ENCODE data around the gene ULK1. TPM values are rescaled to one million over a fixed set of nuclear protein-coding genes. Genes with fewer than 3 reads are reported as not detected.

ULK1 gene
- total RNA-seq, 1 experiment from 2014 or later, result 67.8 TPM

DNA sequence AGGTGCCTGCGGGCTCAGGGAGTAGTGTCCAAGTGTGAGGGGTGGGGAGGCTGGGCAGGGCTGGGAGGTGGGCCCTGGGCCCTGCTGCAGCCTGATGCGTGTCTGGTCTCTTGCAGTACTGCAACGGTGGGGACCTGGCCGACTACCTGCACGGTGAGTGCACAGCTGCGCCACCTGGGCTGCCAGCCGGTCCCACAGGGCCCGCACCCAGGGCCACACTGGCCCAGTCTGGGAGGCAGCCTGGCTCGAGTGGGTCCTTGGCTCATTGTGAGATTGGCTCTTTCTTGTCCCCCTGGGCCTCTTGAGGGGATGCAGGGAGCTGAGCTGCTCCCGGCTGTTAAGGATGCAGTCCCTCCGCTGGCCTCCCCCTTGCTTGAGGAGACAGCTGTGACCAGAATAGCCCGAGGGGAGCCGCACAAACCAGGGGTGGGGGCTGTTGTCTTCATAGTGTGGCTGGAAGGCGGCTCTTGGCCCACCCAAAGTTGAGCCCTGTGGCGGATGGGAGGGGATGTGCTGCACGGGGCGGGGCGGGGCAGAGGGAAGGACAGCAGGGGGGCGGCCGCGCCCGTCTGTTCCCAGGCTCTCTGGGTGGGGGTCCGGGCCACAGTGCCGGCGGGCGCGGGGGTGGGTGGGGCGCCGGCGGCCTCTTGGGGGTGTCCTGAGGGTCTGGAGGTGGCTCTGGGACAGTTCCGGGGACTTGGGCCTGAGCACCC is 13.1 kb downstream of the ULK1 start (continued):
- TF ChIP-seq, protein P1, sequence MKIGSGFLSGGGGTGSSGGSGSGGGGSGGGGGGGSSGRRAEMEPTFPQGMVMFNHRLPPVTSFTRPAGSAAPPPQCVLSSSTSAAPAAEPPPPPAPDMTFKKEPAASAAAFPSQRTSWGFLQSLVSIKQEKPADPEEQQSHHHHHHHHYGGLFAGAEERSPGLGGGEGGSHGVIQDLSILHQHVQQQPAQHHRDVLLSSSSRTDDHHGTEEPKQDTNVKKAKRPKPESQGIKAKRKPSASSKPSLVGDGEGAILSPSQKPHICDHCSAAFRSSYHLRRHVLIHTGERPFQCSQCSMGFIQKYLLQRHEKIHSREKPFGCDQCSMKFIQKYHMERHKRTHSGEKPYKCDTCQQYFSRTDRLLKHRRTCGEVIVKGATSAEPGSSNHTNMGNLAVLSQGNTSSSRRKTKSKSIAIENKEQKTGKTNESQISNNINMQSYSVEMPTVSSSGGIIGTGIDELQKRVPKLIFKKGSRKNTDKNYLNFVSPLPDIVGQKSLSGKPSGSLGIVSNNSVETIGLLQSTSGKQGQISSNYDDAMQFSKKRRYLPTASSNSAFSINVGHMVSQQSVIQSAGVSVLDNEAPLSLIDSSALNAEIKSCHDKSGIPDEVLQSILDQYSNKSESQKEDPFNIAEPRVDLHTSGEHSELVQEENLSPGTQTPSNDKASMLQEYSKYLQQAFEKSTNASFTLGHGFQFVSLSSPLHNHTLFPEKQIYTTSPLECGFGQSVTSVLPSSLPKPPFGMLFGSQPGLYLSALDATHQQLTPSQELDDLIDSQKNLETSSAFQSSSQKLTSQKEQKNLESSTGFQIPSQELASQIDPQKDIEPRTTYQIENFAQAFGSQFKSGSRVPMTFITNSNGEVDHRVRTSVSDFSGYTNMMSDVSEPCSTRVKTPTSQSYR (CRISPR knock-in tag; IDR thresholded peaks at IDR 0.05), result no peak
- TF ChIP-seq, protein P2, sequence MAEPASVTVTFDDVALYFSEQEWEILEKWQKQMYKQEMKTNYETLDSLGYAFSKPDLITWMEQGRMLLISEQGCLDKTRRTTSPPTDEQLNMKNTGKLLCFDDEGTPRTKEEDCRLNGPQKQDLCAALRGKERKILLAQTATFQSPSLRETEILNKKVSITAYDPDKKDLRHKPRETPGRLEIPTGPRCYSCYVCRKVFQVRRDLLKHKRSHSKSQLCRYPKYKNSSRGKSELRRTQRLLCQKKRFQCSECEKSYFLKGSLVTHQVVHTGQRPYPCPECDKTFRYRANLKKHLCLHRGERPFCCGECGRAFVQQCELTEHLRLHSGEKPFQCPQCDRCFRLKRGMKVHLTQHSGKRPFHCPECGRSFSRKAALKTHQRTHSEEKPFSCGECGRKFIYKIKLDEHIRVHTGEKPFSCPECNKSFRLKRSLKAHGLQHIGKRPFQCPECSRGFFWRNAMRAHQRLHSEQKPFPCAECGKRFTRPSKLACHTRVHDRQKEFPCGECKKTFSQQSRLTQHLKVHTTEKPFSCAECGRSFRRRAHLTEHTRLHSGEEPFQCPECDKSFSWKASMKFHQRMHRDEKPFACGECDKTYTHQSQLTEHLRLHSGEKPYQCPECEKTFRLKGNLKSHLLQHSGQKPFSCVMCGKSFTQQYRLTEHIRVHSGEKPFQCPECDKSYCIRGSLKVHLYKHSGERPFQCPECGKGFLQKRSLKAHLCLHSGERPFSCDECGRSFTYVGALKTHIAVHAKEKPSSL (CRISPR knock-in tag; conservative IDR thresholded peaks at IDR 0.05), result no peak
- TF ChIP-seq, protein P3, sequence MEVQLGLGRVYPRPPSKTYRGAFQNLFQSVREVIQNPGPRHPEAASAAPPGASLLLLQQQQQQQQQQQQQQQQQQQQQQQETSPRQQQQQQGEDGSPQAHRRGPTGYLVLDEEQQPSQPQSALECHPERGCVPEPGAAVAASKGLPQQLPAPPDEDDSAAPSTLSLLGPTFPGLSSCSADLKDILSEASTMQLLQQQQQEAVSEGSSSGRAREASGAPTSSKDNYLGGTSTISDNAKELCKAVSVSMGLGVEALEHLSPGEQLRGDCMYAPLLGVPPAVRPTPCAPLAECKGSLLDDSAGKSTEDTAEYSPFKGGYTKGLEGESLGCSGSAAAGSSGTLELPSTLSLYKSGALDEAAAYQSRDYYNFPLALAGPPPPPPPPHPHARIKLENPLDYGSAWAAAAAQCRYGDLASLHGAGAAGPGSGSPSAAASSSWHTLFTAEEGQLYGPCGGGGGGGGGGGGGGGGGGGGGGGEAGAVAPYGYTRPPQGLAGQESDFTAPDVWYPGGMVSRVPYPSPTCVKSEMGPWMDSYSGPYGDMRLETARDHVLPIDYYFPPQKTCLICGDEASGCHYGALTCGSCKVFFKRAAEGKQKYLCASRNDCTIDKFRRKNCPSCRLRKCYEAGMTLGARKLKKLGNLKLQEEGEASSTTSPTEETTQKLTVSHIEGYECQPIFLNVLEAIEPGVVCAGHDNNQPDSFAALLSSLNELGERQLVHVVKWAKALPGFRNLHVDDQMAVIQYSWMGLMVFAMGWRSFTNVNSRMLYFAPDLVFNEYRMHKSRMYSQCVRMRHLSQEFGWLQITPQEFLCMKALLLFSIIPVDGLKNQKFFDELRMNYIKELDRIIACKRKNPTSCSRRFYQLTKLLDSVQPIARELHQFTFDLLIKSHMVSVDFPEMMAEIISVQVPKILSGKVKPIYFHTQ (CRISPR knock-in tag; IDR thresholded peaks at IDR 0.05), result no peak
- no peak for TF ChIP-seq RELA (CRISPR knock-in tag; IDR thresholded peaks at IDR 0.05; ENCODE audit: borderline replicate concordance)
- TF ChIP-seq, protein P4, sequence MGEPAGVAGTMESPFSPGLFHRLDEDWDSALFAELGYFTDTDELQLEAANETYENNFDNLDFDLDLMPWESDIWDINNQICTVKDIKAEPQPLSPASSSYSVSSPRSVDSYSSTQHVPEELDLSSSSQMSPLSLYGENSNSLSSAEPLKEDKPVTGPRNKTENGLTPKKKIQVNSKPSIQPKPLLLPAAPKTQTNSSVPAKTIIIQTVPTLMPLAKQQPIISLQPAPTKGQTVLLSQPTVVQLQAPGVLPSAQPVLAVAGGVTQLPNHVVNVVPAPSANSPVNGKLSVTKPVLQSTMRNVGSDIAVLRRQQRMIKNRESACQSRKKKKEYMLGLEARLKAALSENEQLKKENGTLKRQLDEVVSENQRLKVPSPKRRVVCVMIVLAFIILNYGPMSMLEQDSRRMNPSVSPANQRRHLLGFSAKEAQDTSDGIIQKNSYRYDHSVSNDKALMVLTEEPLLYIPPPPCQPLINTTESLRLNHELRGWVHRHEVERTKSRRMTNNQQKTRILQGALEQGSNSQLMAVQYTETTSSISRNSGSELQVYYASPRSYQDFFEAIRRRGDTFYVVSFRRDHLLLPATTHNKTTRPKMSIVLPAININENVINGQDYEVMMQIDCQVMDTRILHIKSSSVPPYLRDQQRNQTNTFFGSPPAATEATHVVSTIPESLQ (CRISPR knock-in tag; IDR thresholded peaks at IDR 0.05), result no peak

DNA sequence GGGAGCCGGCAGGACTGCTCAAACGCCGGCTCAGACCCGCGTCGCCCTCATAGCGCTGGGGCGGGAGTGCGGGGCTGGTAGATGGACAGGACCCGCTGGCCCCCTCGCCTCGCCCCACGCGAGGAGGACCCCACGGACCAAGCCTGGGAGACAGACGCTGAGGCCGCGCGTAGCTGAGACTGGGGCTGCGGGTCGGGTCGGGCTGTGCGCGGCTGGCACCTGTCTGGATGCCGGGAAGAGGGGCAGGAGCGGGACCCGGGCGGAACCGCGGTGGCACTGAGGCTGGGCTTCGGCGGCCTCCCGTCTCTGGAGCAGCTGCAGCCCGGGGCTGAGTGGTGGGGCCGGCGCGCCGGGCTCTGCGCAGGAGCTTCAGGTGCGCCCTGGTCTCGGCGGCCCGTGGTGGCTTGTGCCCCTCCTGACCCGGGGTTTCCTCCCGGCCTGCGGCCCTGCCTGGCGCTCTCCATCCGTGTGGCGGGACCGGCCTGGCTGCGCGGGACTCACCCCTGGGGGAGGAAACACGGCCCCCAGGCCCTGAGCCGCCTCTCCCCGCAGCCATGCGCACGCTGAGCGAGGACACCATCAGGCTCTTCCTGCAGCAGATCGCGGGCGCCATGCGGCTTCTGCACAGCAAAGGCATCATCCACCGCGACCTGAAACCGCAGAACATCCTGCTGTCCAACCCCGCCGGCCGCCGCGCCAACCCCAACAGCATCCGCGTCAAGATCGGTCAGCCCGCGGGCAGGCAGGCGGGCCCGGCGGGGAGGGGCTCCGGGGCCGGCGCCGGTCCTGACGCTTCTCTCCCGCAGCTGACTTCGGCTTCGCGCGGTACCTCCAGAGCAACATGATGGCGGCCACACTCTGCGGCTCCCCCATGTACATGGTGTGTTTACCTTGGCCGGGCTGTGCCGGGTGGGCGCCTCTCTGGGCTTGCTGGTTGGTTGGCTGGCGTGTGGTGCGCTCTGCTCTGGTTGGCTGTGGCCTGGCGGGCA is 14.0 kb downstream of the ULK1 start:
- no peak overlapping the region; the same call in 1 of the 2 replicates for H3K27ac Mint-ChIP-seq
- no peaks in the 10 kb centered on the region for H3K27me3 Mint-ChIP-seq (ENCODE audit: low read depth)
- CTCF ChIA-PET, result no interaction called here
- no peak overlapping the region for H3K4me3 Mint-ChIP-seq
- H3K4me1 Mint-ChIP-seq, result no peaks in the 10 kb centered on the region
- TF ChIP-seq ZNF232 (CRISPR knock-in tag; IDR thresholded peaks at IDR 0.05) (no peak), GRHL2 (CRISPR knock-in tag; IDR thresholded peaks at IDR 0.05; ENCODE audit: insufficient replicate concordance, severe bottlenecking) (no peak)
- TF ChIP-seq, protein P5, sequence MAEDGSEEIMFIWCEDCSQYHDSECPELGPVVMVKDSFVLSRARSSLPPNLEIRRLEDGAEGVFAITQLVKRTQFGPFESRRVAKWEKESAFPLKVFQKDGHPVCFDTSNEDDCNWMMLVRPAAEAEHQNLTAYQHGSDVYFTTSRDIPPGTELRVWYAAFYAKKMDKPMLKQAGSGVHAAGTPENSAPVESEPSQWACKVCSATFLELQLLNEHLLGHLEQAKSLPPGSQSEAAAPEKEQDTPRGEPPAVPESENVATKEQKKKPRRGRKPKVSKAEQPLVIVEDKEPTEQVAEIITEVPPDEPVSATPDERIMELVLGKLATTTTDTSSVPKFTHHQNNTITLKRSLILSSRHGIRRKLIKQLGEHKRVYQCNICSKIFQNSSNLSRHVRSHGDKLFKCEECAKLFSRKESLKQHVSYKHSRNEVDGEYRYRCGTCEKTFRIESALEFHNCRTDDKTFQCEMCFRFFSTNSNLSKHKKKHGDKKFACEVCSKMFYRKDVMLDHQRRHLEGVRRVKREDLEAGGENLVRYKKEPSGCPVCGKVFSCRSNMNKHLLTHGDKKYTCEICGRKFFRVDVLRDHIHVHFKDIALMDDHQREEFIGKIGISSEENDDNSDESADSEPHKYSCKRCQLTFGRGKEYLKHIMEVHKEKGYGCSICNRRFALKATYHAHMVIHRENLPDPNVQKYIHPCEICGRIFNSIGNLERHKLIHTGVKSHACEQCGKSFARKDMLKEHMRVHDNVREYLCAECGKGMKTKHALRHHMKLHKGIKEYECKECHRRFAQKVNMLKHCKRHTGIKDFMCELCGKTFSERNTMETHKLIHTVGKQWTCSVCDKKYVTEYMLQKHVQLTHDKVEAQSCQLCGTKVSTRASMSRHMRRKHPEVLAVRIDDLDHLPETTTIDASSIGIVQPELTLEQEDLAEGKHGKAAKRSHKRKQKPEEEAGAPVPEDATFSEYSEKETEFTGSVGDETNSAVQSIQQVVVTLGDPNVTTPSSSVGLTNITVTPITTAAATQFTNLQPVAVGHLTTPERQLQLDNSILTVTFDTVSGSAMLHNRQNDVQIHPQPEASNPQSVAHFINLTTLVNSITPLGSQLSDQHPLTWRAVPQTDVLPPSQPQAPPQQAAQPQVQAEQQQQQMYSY (CRISPR knock-in tag; IDR thresholded peaks at IDR 0.05), result 0 out of 2 replicates have a peak, but pooled peaks have one; percentile 18
- no peaks in the 10 kb centered on the region for H3K9me3 Mint-ChIP-seq
- ATAC-seq (no peak), DNase-seq (ENCODE audit: low spot score) (no peak)
- POLR2A ChIA-PET, result no interaction called here
- peaks cover 7% of the 10 kb centered on the region for H3K36me3 Mint-ChIP-seq
